SU-DHL-6 (cell line): ENCODE data around the gene MAP3K20.
"Not testable (repeated sequence)": the region's sequence is repeated elsewhere in the genome, so short reads cannot be mapped to it uniquely, and the experiment has no call there.

ENCODE experiments used
- H2AFZ ChIP-seq: fragments of 200-600 bp; sonication (generic); 2 replicates; pipeline ENCODE4 v1.6.1; 2014; ENCODE audit warnings: low read depth, mild to moderate bottlenecking, moderate library complexity, mixed read lengths, antibody characterized with exemption, low read length; ENCODE audit not compliant: severe bottlenecking
- H3F3A ChIP-seq: fragments of 200-600 bp; shearing (Covaris generic); 2 replicates; pipeline ENCODE4 v1.6.0; 2016; ENCODE audit warnings: antibody characterized with exemption, mild to moderate bottlenecking; ENCODE audit not compliant: insufficient read depth
- H3K27ac ChIP-seq: fragments of 200-600 bp; sonication (generic); 2 replicates; pipeline ENCODE4 v1.5.1; 2016; ENCODE audit warnings: low read depth, mild to moderate bottlenecking, low read length, moderate library complexity, mixed read lengths
- H3K27me3 ChIP-seq: fragments of 200-600 bp; sonication (generic), shearing (Covaris generic); 2 replicates; pipeline ENCODE4 v1.6.0; 2014; ENCODE audit warnings: mild to moderate bottlenecking, low read length
- H3K36me3 ChIP-seq: fragments of 200-600 bp; sonication (generic); 2 replicates; pipeline ENCODE4 v1.6.1; 2014; ENCODE audit warnings: mild to moderate bottlenecking, low read length, mixed read lengths
- H3K4me2 ChIP-seq: fragments of 300-600, 200-600 bp; shearing (Covaris generic), sonication (generic); 2 replicates; pipeline ENCODE4 v1.6.0; 2014; ENCODE audit warnings: low read length, low read depth, mild to moderate bottlenecking; ENCODE audit not compliant: poor library complexity, severe bottlenecking
- H3K4me3 ChIP-seq: fragments of 200-600 bp; sonication (generic); 2 replicates; pipeline ENCODE4 v1.5.1; 2014; ENCODE audit warnings: antibody characterized with exemption, low read length, mild to moderate bottlenecking, mixed read lengths; ENCODE audit not compliant: insufficient read depth, poor library complexity, severe bottlenecking
- H3K79me2 ChIP-seq: fragments of 200-600 bp; sonication (generic); 2 replicates; pipeline ENCODE4 v1.6.1; 2014; ENCODE audit warnings: mild to moderate bottlenecking, low read length, moderate library complexity; ENCODE audit not compliant: insufficient read depth
- H3K9ac ChIP-seq: fragments of 200-600 bp; sonication (generic); 2 replicates; pipeline ENCODE4 v1.7.0; 2014; ENCODE audit warnings: mild to moderate bottlenecking, low read length
- H3K9me2 ChIP-seq: fragments of 200-600 bp; sonication (generic); replicated peaks from 2 replicates; pipeline ENCODE4 v1.6.1; 2014; ENCODE audit warnings: low read length; ENCODE audit not compliant: insufficient read depth
- H3K9me3 ChIP-seq: fragments of 200-600 bp; sonication (generic); 2 replicates; pipeline ENCODE4 v1.6.1; 2014; ENCODE audit warnings: low read length, mixed read lengths; ENCODE audit not compliant: insufficient read depth
- H4K20me1 ChIP-seq: fragments of 200-600 bp; sonication (generic); 2 replicates; pipeline ENCODE4 v1.6.1; 2014; ENCODE audit warnings: low read depth, mild to moderate bottlenecking, antibody characterized with exemption, low read length, moderate library complexity, mixed read lengths
- CTCF ChIP-seq: fragments of 200-600 bp; sonication (generic); IDR thresholded peaks from one replicate; pipeline ENCODE4 v1.5.1; 2017; ENCODE audit warnings: antibody characterized with exemption, mild to moderate bottlenecking, low read length, moderate library complexity; ENCODE audit not compliant: insufficient read depth, poor library complexity, severe bottlenecking
- EZH2phosphoT487 ChIP-seq: fragments of 200-600 bp; sonication (generic), shearing (Covaris generic); conservative IDR thresholded peaks from 2 replicates; pipeline ENCODE4 v1.6.1; 2018; ENCODE audit warnings: mild to moderate bottlenecking, antibody characterized with exemption, low read length, moderate library complexity, mixed read lengths

Gene MAP3K20

GRCh38 chr2:173037245-173038120 lies 38.2 kb upstream of the MAP3K20 start:
- no peak overlapping the region for H3K4me3 ChIP-seq
- no peak overlapping the region for H3K27ac ChIP-seq
- H3K9me3 ChIP-seq, result no peaks in the 10 kb centered on the region
- H3K9me2 ChIP-seq, result no peaks in the 10 kb centered on the region
- H4K20me1 ChIP-seq, result no peaks in the 10 kb centered on the region
- H3K27me3 ChIP-seq, result no peaks in the 10 kb centered on the region
- no peaks in the 10 kb centered on the region for H3K79me2 ChIP-seq
- H3F3A ChIP-seq, result no peaks in the 10 kb centered on the region
- H3K4me2 ChIP-seq, result no peak overlapping the region
- no peak overlapping the region for H2AFZ ChIP-seq
- TF ChIP-seq CTCF, result no peak
- no peak for TF ChIP-seq EZH2phosphoT487
- no peaks in the 10 kb centered on the region for H3K36me3 ChIP-seq
- no peak overlapping the region for H3K9ac ChIP-seq

GRCh38 chr2:173038257-173038656 lies 37.4 kb upstream of the MAP3K20 start:
- H3K79me2 ChIP-seq, H3K9me3 ChIP-seq, H3K9ac ChIP-seq, H3K4me2 ChIP-seq, H2AFZ ChIP-seq, H3F3A ChIP-seq, H3K27ac ChIP-seq, H3K27me3 ChIP-seq, H4K20me1 ChIP-seq, H3K9me2 ChIP-seq, H3K4me3 ChIP-seq, H3K36me3 ChIP-seq: not testable (repeated sequence)

GRCh38 chr2:173040729-173041128 lies 34.9 kb upstream of the MAP3K20 start:
- no peak overlapping the region for H3K4me2 ChIP-seq
- no peaks in the 10 kb centered on the region for H3K36me3 ChIP-seq
- no peaks in the 10 kb centered on the region for H3K9me3 ChIP-seq
- no peak overlapping the region for H2AFZ ChIP-seq
- TF ChIP-seq CTCF, result no peak
- TF ChIP-seq EZH2phosphoT487, result no peak
- no peak overlapping the region for H3K9ac ChIP-seq
- no peak overlapping the region for H3K27ac ChIP-seq
- no peak overlapping the region for H3K4me3 ChIP-seq
- H4K20me1 ChIP-seq, result no peaks in the 10 kb centered on the region
- H3F3A ChIP-seq, result no peaks in the 10 kb centered on the region
- no peaks in the 10 kb centered on the region for H3K9me2 ChIP-seq
- no peaks in the 10 kb centered on the region for H3K79me2 ChIP-seq
- no peaks in the 10 kb centered on the region for H3K27me3 ChIP-seq

GRCh38 chr2:173043476-173043875 lies 32.2 kb upstream of the MAP3K20 start:
- TF ChIP-seq CTCF (no peak), EZH2phosphoT487 (no peak)
- no peak overlapping the region for H3K9ac ChIP-seq
- H4K20me1 ChIP-seq, result no peaks in the 10 kb centered on the region
- H3K27me3 ChIP-seq, result no peaks in the 10 kb centered on the region
- H3K9me2 ChIP-seq, result no peaks in the 10 kb centered on the region
- no peak overlapping the region for H3K27ac ChIP-seq
- H3F3A ChIP-seq, result no peaks in the 10 kb centered on the region
- no peaks in the 10 kb centered on the region for H3K9me3 ChIP-seq
- H2AFZ ChIP-seq, result no peak overlapping the region
- no peak overlapping the region for H3K4me2 ChIP-seq
- H3K79me2 ChIP-seq, result no peaks in the 10 kb centered on the region
- H3K4me3 ChIP-seq, result no peak overlapping the region
- H3K36me3 ChIP-seq, result no peaks in the 10 kb centered on the region
